Naive thymus-derived CD4-positive, alpha-beta T cell (primary cell): Measurements from ENCODE around the gene STIM1. TPM values are rescaled to one million over a fixed set of nuclear protein-coding genes. Genes with fewer than 3 reads are reported as not detected.
"Not testable (repeated sequence)": the region's sequence is repeated elsewhere in the genome, so short reads cannot be mapped to it uniquely, and the experiment has no call there.

Source experiments
- ATAC-seq: fragments of 150-1000 bp; cut with Tn5 transposase; 2 replicates; pipeline ENCODE4 v1.10.0; 2021; ENCODE audit warnings: mild to moderate bottlenecking, moderate library complexity
- CTCF ChIA-PET: fragments of 350-600 bp; sonication (Branson Sonifier 250); formaldehyde crosslinking; loops from one replicate; lab custom pipeline; 2021; ENCODE audit warnings: antibody characterized with exemption; lab: Charles Lee
- POLR2A ChIA-PET: fragments of 350-600 bp; sonication (Branson Sonifier 250); formaldehyde crosslinking; loops from one replicate; lab custom pipeline; 2021; ENCODE audit warnings: antibody characterized with exemption, inconsistent platforms; lab: Charles Lee
- DNase-seq, 9 donors: peaks; one replicate each; pipeline versions ENCODE4 v3.0.0 to v3.0.0-alpha.2; 2020 to 2022; ENCODE audit warnings: mixed read lengths in 1 of 9
- H3K27ac ChIP-seq: one replicate; pipeline ENCODE4 v1.7.0; 2013; ENCODE audit warnings: mild to moderate bottlenecking, low read depth, low read length, moderate library complexity
- H3K27me3 ChIP-seq, 2 donors: one replicate each; pipeline ENCODE4 v1.7.0; 2013; ENCODE audit warnings: low read length in 2 of 2, mild to moderate bottlenecking in 2 of 2, moderate library complexity in 2 of 2; ENCODE audit not compliant: control insufficient read depth in 2 of 2, insufficient read depth in 2 of 2
- H3K36me3 ChIP-seq, 3 experiments: 1 replicate in 2 of 3; 2 replicates in 1 of 3; pipeline ENCODE4 v1.7.0; 2013; ENCODE audit warnings: low read length in 3 of 3, mild to moderate bottlenecking in 3 of 3, moderate library complexity in 1 of 3; ENCODE audit not compliant: insufficient read depth in 3 of 3, control insufficient read depth in 2 of 3
- H3K4me1 ChIP-seq, 2 donors: one replicate each; pipeline ENCODE4 v1.7.0; 2013; ENCODE audit warnings: low read length in 2 of 2, mild to moderate bottlenecking in 2 of 2, moderate library complexity in 1 of 2; ENCODE audit not compliant: control insufficient read depth in 2 of 2, insufficient read depth in 2 of 2
- H3K4me3 ChIP-seq: 2 replicates; pipeline ENCODE4 v1.7.0; 2013; ENCODE audit warnings: mild to moderate bottlenecking, low read length
- H3K9me3 ChIP-seq, 3 experiments: 1 replicate in 2 of 3; 2 replicates in 1 of 3; pipeline ENCODE4 v1.7.0; 2013; ENCODE audit warnings: low read length in 3 of 3; ENCODE audit not compliant: control insufficient read depth in 2 of 3
- H3K27ac Mint-ChIP-seq, 9 donors: one replicate each; pipeline ENCODE4 v1.8.0; 2020 to 2022; ENCODE audit warnings: mixed read lengths in 9 of 9, mild to moderate bottlenecking in 8 of 9, moderate library complexity in 5 of 9, inconsistent platforms in 2 of 9
- H3K27me3 Mint-ChIP-seq, 5 donors: one replicate each; pipeline ENCODE4 v1.8.0; 2021 to 2022; ENCODE audit warnings: mixed read lengths in 5 of 5, mild to moderate bottlenecking in 1 of 5
- H3K36me3 Mint-ChIP-seq, 5 donors: one replicate each; pipeline ENCODE4 v1.8.0; 2020 to 2022; ENCODE audit warnings: mixed read lengths in 5 of 5, mild to moderate bottlenecking in 3 of 5, inconsistent platforms in 1 of 5
- H3K4me1 Mint-ChIP-seq, 7 donors: one replicate each; pipeline ENCODE4 v1.8.0; 2020 to 2022; ENCODE audit warnings: mixed read lengths in 7 of 7, mild to moderate bottlenecking in 3 of 7, inconsistent platforms in 1 of 7
- H3K4me3 Mint-ChIP-seq, 10 donors: one replicate each; pipeline ENCODE4 v1.8.0; 2020 to 2022; ENCODE audit warnings: mild to moderate bottlenecking in 10 of 10, mixed read lengths in 10 of 10, moderate library complexity in 6 of 10, inconsistent platforms in 2 of 10
- H3K9me3 Mint-ChIP-seq, 11 donors: one replicate each; pipeline ENCODE4 v1.8.0; 2020 to 2022; ENCODE audit warnings: mixed read lengths in 11 of 11, mild to moderate bottlenecking in 4 of 11, inconsistent platforms in 1 of 11, moderate library complexity in 1 of 11
- intact Hi-C, 2 donors: fragments of 100-400 bp; cut with micrococcal nuclease; formaldehyde crosslinking; loops; one replicate each; pipeline ENCODE4 v1.15.1; 2023
- polyA plus RNA-seq, 2 donors: library from polyadenylated mRNA; unstranded; fragments of 300-500 nt; fragmentation: Illumina TruSeq; gene quantifications; one replicate each; pipeline ENCODE4 v1.2.3, GENCODE V29; 2021
- total RNA-seq, 6 experiments: library from RNA in 5 of 6; stranded (reverse) in 5 of 6; gene quantifications; 1 replicate in 5 of 6; 2 replicates in 1 of 6; pipeline ENCODE4 v1.2.3 and lab custom pipeline; 2021 to 2026

The STIM1 gene
- total and polyA plus RNA-seq, 7 experiments from 2014 or later, result 38.4 to 117 (median 99.0) TPM

GRCh38 chr11:4048340-4048739 is 192.9 kb downstream of the STIM1 start:
- ATAC-seq (no peak), DNase-seq (no peak)
- Mint-ChIP-seq H3K27me3 (no peaks in the 10 kb centered on the region), H3K27ac (no peak overlapping the region), H3K4me1 (peaks cover 14 to 28% (median 19%) of the 10 kb centered on the region in 7 donors), H3K4me3 (no peak overlapping the region), H3K36me3 (peaks cover 0 to 38% (median 24%) of the 10 kb centered on the region in 5 donors), H3K9me3 (peaks cover 0 to 8% (median 0%) of the 10 kb centered on the region in 11 donors)
- Histone ChIP-seq H3K9me3 (no peaks in the 10 kb centered on the region), H3K4me3 (no peak overlapping the region), H3K27me3 (no peaks in the 10 kb centered on the region), H3K27ac (no peak overlapping the region), H3K36me3 (peaks cover 0 to 10% (median 0%) of the 10 kb centered on the region in 3 experiments), H3K4me1 (no peaks in the 10 kb centered on the region)
- POLR2A ChIA-PET, result no interaction called here
- intact Hi-C loops, result no loop called here
- CTCF ChIA-PET, result interaction anchor here (0.7 kb wide), 1 partner anchor 23 kb away, joined by 3 read pairs; no protein-coding TSS in a partner anchor

GRCh38 chr11:4049006-4049405 is 193.5 kb downstream of the STIM1 start:
- Histone ChIP-seq H3K27me3 (no peaks in the 10 kb centered on the region), H3K4me3 (no peak overlapping the region), H3K36me3 (peaks cover 0 to 10% (median 0%) of the 10 kb centered on the region in 3 experiments), H3K9me3 (no peaks in the 10 kb centered on the region), H3K4me1 (no peaks in the 10 kb centered on the region), H3K27ac (no peak overlapping the region)
- Mint-ChIP-seq H3K4me3 (no peak overlapping the region), H3K36me3 (peaks cover 0 to 38% (median 24%) of the 10 kb centered on the region in 5 donors), H3K9me3 (peaks cover 0 to 8% (median 0%) of the 10 kb centered on the region in 11 donors), H3K27me3 (no peaks in the 10 kb centered on the region), H3K4me1 (peaks cover 12 to 24% (median 17%) of the 10 kb centered on the region in 7 donors), H3K27ac (peak overlapping the region in 1 of 9 donors; percentile 28)
- ChIA-PET POLR2A (no interaction called here), CTCF (interaction anchor here (0.6 to 0.7 kb wide), 2 partner anchors 24 to 267 kb away, joined by 3 read pairs; no protein-coding TSS in a partner anchor)
- ATAC-seq (peak; percentile 74), DNase-seq (no peak)
- intact Hi-C loops, result no loop called here

- ChIA-PET POLR2A (no interaction called here), CTCF (interaction anchor here (0.6 kb wide), 1 partner anchor 146 kb away, joined by 5 read pairs; no protein-coding TSS in a partner anchor)
- no peaks in the 10 kb centered on the region for H3K27me3 ChIP-seq
- H3K36me3 ChIP-seq, result peaks cover 0 to 11% (median 0%) of the 10 kb centered on the region in 3 experiments
- H3K4me1 Mint-ChIP-seq, result peaks cover 8 to 21% (median 15%) of the 10 kb centered on the region in 7 donors
- H3K27ac Mint-ChIP-seq, result peak overlapping the region in 2 of 9 donors; percentile 4 to 10
- no peaks in the 10 kb centered on the region for H3K9me3 ChIP-seq
- H3K27me3 Mint-ChIP-seq, result no peaks in the 10 kb centered on the region
- no peaks in the 10 kb centered on the region for H3K4me1 ChIP-seq
- ATAC-seq (no peak), DNase-seq (no peak)
- H3K27ac ChIP-seq, result no peak overlapping the region
- H3K9me3 Mint-ChIP-seq, result peaks cover 0 to 8% (median 0%) of the 10 kb centered on the region in 11 donors
- intact Hi-C loops, result no loop called here
- H3K36me3 Mint-ChIP-seq, result peaks cover 0 to 42% (median 24%) of the 10 kb centered on the region in 5 donors
- H3K4me3 Mint-ChIP-seq, result no peak overlapping the region
- H3K4me3 ChIP-seq, result no peak overlapping the region
These were observed 194.7 kb downstream of the STIM1 start for GRCh38 chr11:4050138-4050537.

- peaks cover 0 to 31% (median 0%) of the 10 kb centered on the region in 3 experiments for H3K36me3 ChIP-seq
- H3K9me3 ChIP-seq, H3K27ac ChIP-seq, H3K27me3 Mint-ChIP-seq, POLR2A ChIA-PET, H3K4me3 ChIP-seq, H3K4me1 ChIP-seq, intact Hi-C loops, CTCF ChIA-PET, H3K9me3 Mint-ChIP-seq, H3K27me3 ChIP-seq, ATAC-seq, DNase-seq, H3K4me3 Mint-ChIP-seq: not testable (repeated sequence)
- Mint-ChIP-seq H3K4me1 (peaks cover 13 to 36% (median 25%) of the 10 kb centered on the region in 7 donors), H3K27ac (peak overlapping the region in 2 of 9 donors; percentile 21 to 71), H3K36me3 (peaks cover 0 to 51% (median 37%) of the 10 kb centered on the region in 5 donors)
These were observed 197.7 kb downstream of the STIM1 start for GRCh38 chr11:4053200-4053599.

- DNase-seq, result no peak
- Mint-ChIP-seq H3K4me3 (no peak overlapping the region), H3K4me1 (peaks cover 13 to 43% (median 30%) of the 10 kb centered on the region in 7 donors), H3K36me3 (peaks cover 0 to 62% (median 41%) of the 10 kb centered on the region in 5 donors), H3K27ac (peak overlapping the region in 4 of 9 donors; percentile 2 to 64 (median 28)), H3K27me3 (no peaks in the 10 kb centered on the region), H3K9me3 (peaks cover 0 to 8% (median 0%) of the 10 kb centered on the region in 11 donors)
- no peak for ATAC-seq
- Histone ChIP-seq H3K4me3 (no peak overlapping the region), H3K27me3 (no peaks in the 10 kb centered on the region), H3K36me3 (peaks cover 1 to 40% (median 3%) of the 10 kb centered on the region in 3 experiments), H3K4me1 (peaks cover 0 to 7% of the 10 kb centered on the region in 2 donors), H3K9me3 (no peaks in the 10 kb centered on the region), H3K27ac (no peak overlapping the region)
- ChIA-PET CTCF (interaction anchor here (0.6 kb wide), 1 partner anchor 57 kb away, joined by 3 read pairs; no protein-coding TSS in a partner anchor), POLR2A (no interaction called here)
- intact Hi-C loops, result no loop called here
These were observed 199.2 kb downstream of the STIM1 start for GRCh38 chr11:4054643-4055042.

- Histone ChIP-seq H3K27me3 (no peaks in the 10 kb centered on the region), H3K4me3 (no peak overlapping the region), H3K9me3 (no peaks in the 10 kb centered on the region), H3K27ac (no peak overlapping the region), H3K4me1 (peaks cover 0 to 9% of the 10 kb centered on the region in 2 donors), H3K36me3 (peaks cover 3 to 52% (median 15%) of the 10 kb centered on the region in 3 experiments)
- Mint-ChIP-seq H3K27me3 (no peaks in the 10 kb centered on the region), H3K27ac (peak overlapping the region in 5 of 9 donors; percentile 40 to 88 (median 45)), H3K4me3 (no peak overlapping the region), H3K9me3 (peaks cover 0 to 1% (median 0%) of the 10 kb centered on the region in 11 donors), H3K36me3 (peaks cover 11 to 61% (median 32%) of the 10 kb centered on the region in 5 donors), H3K4me1 (peaks cover 16 to 48% (median 40%) of the 10 kb centered on the region in 7 donors)
- DNase-seq, result no peak
- intact Hi-C loops, result no loop called here
- no peak for ATAC-seq
- ChIA-PET CTCF (interaction anchor here (0.5 to 2.7 kb wide), 3 partner anchors 13 to 210 kb away, joined by 3 to 14 read pairs (median 4); no protein-coding TSS in a partner anchor), POLR2A (interaction anchor here (1.0 kb wide), 1 partner anchor 16 kb away, joined by 3 read pairs; no protein-coding TSS in a partner anchor)
These were observed 204.0 kb downstream of the STIM1 start for GRCh38 chr11:4059424-4059823.
